Trophoblast cell (in vitro differentiated cells and primary cell): ENCODE data around the gene WIPF2.
A peak's percentile ranks its signal among the peaks of the same experiment; 100 is the strongest.
"Not testable (repeated sequence)": the region's sequence is repeated elsewhere in the genome, so short reads cannot be mapped to it uniquely, and the experiment has no call there.

ENCODE experiments used
- DNase-seq, 2 donors: peaks; one replicate each; pipeline ENCODE4 v3.0.0-alpha.2; 2016
- H2AFZ ChIP-seq: 2 replicates; pipeline ENCODE4 v1.6.1; 2013; ENCODE audit warnings: low read length, moderate library complexity, mild to moderate bottlenecking; ENCODE audit not compliant: insufficient read depth, poor library complexity
- H2AK5ac ChIP-seq: 2 replicates; pipeline ENCODE4 v1.6.1; 2013; ENCODE audit warnings: mild to moderate bottlenecking, low read length
- H2BK120ac ChIP-seq: 2 replicates; pipeline ENCODE4 v1.6.1; 2013; ENCODE audit warnings: low read length, mild to moderate bottlenecking, moderate library complexity; ENCODE audit not compliant: insufficient read depth, poor library complexity
- H2BK12ac ChIP-seq: 2 replicates; pipeline ENCODE4 v1.6.1; 2013; ENCODE audit warnings: mild to moderate bottlenecking, low read length, moderate library complexity
- H2BK5ac ChIP-seq: 2 replicates; pipeline ENCODE4 v1.6.1; 2013; ENCODE audit warnings: low read length, low read depth, moderate library complexity, mild to moderate bottlenecking; ENCODE audit not compliant: poor library complexity
- H3K14ac ChIP-seq: 2 replicates; pipeline ENCODE4 v1.6.1; 2013; ENCODE audit warnings: mild to moderate bottlenecking, low read length
- H3K18ac ChIP-seq: 2 replicates; pipeline ENCODE4 v1.6.1; 2013; ENCODE audit warnings: mild to moderate bottlenecking, low read length
- H3K23ac ChIP-seq: 2 replicates; pipeline ENCODE4 v1.6.1; 2013; ENCODE audit warnings: low read length
- H3K27ac ChIP-seq: 2 replicates; pipeline ENCODE4 v1.5.1; 2013; ENCODE audit warnings: low read depth, mild to moderate bottlenecking, inconsistent platforms, low read length, moderate library complexity
- H3K27me3 ChIP-seq: 2 replicates; pipeline ENCODE4 v1.6.1; 2013; ENCODE audit warnings: inconsistent platforms, mild to moderate bottlenecking, low read length, moderate library complexity; ENCODE audit not compliant: insufficient read depth
- H3K36me3 ChIP-seq, 2 experiments: 1 replicate in 1 of 2; 2 replicates in 1 of 2; pipeline ENCODE4 v1.6.1; 2013; ENCODE audit warnings: low read length in 2 of 2, mild to moderate bottlenecking in 2 of 2, moderate library complexity in 1 of 2; ENCODE audit not compliant: insufficient read depth in 2 of 2, control insufficient read depth in 1 of 2
- H3K4ac ChIP-seq: 2 replicates; pipeline ENCODE4 v1.6.1; 2013; ENCODE audit warnings: low read depth, mild to moderate bottlenecking, low read length, moderate library complexity
- H3K4me1 ChIP-seq, 2 experiments: 1 replicate in 1 of 2; 2 replicates in 1 of 2; pipeline ENCODE4 v1.6.1; 2013; ENCODE audit warnings: low read length in 2 of 2, mild to moderate bottlenecking in 2 of 2, moderate library complexity in 1 of 2; ENCODE audit not compliant: insufficient read depth in 2 of 2, control insufficient read depth in 1 of 2
- H3K4me2 ChIP-seq: 2 replicates; pipeline ENCODE4 v1.6.1; 2013; ENCODE audit warnings: inconsistent platforms, mild to moderate bottlenecking, low read length, moderate library complexity
- H3K4me3 ChIP-seq: 2 replicates; pipeline ENCODE4 v1.5.1; 2013; ENCODE audit warnings: mild to moderate bottlenecking, low read depth, low read length, inconsistent platforms
- H3K79me1 ChIP-seq: one replicate; pipeline ENCODE4 v1.6.1; 2013; ENCODE audit warnings: low read length
- H3K79me2 ChIP-seq: 2 replicates; pipeline ENCODE4 v1.6.1; 2013; ENCODE audit warnings: low read length, mild to moderate bottlenecking; ENCODE audit not compliant: control insufficient read depth, insufficient read depth, poor library complexity
- H3K9ac ChIP-seq: 2 replicates; pipeline ENCODE4 v1.6.1; 2013; ENCODE audit warnings: mild to moderate bottlenecking, low read length
- H3K9me3 ChIP-seq: 2 replicates; pipeline ENCODE4 v1.6.1; 2013; ENCODE audit warnings: low read depth, mild to moderate bottlenecking, control low read depth, inconsistent platforms, low read length; ENCODE audit not compliant: insufficient read depth
- H4K12ac ChIP-seq: 2 replicates; pipeline ENCODE4 v1.6.1; 2013; ENCODE audit warnings: low read depth, mild to moderate bottlenecking, low read length, moderate library complexity
- H4K8ac ChIP-seq: 2 replicates; pipeline ENCODE4 v1.6.1; 2013; ENCODE audit warnings: low read depth, mild to moderate bottlenecking, low read length, moderate library complexity
- H4K91ac ChIP-seq: one replicate; pipeline ENCODE4 v1.6.1; 2013; ENCODE audit warnings: low read depth, mild to moderate bottlenecking, low read length, moderate library complexity
- WGBS: extraction: QIAGEN DNeasy Blood & Tissue Kit; methylation state at CpG from one replicate; pipeline ENCODE4 v1.1.7; 2013; ENCODE audit warnings: missing lambda C conversion rate; ENCODE audit not compliant: insufficient read length, insufficient coverage; ENCODE audit errors: extremely low coverage; 5-methylcytosine and 5-hydroxymethylcytosine counted together

The WIPF2 gene

DNA sequence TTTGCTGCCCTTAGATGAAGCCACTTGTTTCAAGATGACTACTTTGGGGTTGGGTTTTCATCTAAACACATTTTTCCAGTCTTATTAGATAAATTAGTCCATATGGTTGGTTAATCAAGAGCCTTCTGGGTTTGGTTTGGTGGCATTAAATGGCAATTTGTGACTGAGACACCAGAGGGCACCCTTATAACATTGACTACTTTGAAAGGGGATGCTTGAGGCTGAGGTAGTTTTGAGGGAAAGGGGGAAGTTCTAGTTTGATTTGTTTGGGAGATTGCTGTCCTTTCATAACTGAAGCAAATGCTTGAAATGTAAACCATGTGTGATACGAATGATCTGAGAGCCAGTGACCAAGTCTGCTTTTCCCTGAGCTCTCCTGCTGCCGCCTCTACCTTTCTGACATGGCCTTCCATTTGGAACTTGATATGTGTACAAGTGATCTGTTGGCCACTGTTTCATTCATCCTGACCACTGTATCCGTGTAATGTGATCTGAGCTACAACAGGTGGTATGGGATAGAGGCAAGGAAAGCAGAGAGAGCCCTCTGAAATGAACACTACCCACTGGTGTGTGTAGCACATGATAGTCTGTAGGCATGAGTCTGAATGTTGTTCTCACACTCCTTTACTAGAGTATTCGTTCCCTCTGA, 84.0 kb downstream of the WIPF2 start:
- no peak overlapping the region for H3K4ac ChIP-seq
- peak; percentile 60 to 86 for DNase-seq
- no peak overlapping the region for H3K18ac ChIP-seq
- H2BK5ac ChIP-seq = no peak overlapping the region
- no peak overlapping the region for H4K91ac ChIP-seq
- no peak overlapping the region for H2BK12ac ChIP-seq
- no peaks in the 10 kb centered on the region for H3K79me1 ChIP-seq
- no peak overlapping the region for H3K27ac ChIP-seq
- H2BK120ac ChIP-seq = no peak overlapping the region
- H3K27me3 ChIP-seq = no peaks in the 10 kb centered on the region
- no peak overlapping the region for H4K8ac ChIP-seq
- no peak overlapping the region for H3K23ac ChIP-seq
- no peak overlapping the region for H3K14ac ChIP-seq
- peaks cover 8 to 14% of the 10 kb centered on the region in 2 experiments for H3K4me1 ChIP-seq
- H4K12ac ChIP-seq = no peak overlapping the region
- peaks cover 8 to 28% of the 10 kb centered on the region in 2 experiments for H3K36me3 ChIP-seq
- H2AK5ac ChIP-seq = no peak overlapping the region
- no peaks in the 10 kb centered on the region for H3K9me3 ChIP-seq
- no CpG with 5 or more reads among the region's 4 CpGs for WGBS
- no peaks in the 10 kb centered on the region for H3K79me2 ChIP-seq
- H3K9ac ChIP-seq = no peak overlapping the region
- no peak overlapping the region for H3K4me2 ChIP-seq
- H2AFZ ChIP-seq = no peak overlapping the region
- H3K4me3 ChIP-seq = no peak overlapping the region

DNA sequence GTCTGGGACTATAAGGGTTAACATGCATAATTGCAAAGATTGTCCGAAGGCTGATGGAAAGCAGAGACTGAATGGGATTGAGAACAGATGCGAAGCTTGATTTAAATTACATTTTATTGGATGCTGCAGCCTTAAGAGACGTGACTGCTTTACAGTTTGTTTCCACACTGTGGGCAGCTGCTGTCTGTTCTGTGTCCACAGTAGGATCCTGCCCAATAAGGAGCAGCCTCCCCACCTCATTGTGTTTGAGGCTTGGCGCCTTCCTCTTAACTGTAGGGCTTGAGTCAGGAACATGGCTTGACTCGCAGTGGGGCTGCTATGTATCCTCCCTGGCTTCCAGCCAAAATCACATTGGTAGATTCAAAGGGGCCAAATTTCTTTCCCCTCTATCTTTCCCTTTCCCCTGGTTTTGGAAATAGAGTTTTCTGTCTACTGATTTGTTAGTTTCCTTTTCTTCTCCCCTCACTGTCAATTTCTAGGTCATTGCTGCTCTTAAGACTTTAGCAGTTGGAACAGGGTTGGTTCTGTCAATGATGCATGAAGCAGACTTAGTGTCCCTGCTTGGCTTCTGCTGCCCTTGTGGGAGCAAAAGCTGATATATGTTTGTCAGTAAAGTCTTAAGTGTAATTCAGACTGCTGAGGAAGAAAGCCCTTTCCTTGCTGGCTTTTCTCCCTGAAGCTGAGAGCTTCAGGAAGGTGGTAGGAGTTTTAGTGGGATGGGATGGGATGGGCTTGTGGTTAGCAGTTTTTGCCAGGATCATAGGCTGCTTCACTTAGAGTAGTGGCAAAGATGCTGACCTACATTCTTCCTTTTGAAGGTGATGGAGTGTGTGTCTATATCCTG, 84.8 kb downstream of the WIPF2 start:
- Histone ChIP-seq H3K9me3 (no peaks in the 10 kb centered on the region), H3K79me2 (no peaks in the 10 kb centered on the region), H3K4me2 (no peak overlapping the region), H2AK5ac (no peak overlapping the region), H3K23ac (no peak overlapping the region), H3K27ac (no peak overlapping the region), H2AFZ (no peak overlapping the region), H3K36me3 (peaks cover 6 to 25% of the 10 kb centered on the region in 2 experiments), H3K27me3 (no peaks in the 10 kb centered on the region), H3K4me3 (no peak overlapping the region), H3K14ac (no peak overlapping the region), H4K91ac (no peak overlapping the region), H2BK12ac (no peak overlapping the region), H3K18ac (no peak overlapping the region), H4K12ac (no peak overlapping the region), H2BK5ac (no peak overlapping the region), H3K9ac (no peak overlapping the region), H3K79me1 (no peaks in the 10 kb centered on the region), H2BK120ac (no peak overlapping the region), H3K4me1 (peaks cover 11 to 16% of the 10 kb centered on the region in 2 experiments), H4K8ac (no peak overlapping the region), H3K4ac (no peak overlapping the region)
- no CpG with 5 or more reads among the region's 5 CpGs for WGBS
- no peak for DNase-seq

DNA sequence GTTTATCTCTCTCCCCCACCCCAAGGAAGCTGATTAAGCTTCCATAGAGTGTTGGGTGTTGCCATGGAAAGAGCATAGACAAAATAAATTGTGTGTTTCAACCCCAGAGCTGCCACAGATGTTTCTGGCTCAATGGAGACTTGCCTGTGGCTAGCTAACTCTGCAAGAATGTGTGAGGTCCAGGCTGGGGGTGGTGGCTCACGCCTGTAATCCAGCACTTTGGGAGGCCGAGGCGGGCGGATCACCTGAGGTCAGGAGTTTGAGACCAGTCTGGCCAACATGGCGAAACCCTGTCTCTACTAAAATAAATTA, 85.4 kb downstream of the WIPF2 start:
- H3K9ac ChIP-seq, H2AFZ ChIP-seq, H3K27ac ChIP-seq, H3K27me3 ChIP-seq, H2AK5ac ChIP-seq, H2BK120ac ChIP-seq, H3K4ac ChIP-seq, H2BK5ac ChIP-seq, H3K14ac ChIP-seq, H2BK12ac ChIP-seq, H4K8ac ChIP-seq, H3K4me2 ChIP-seq, H4K91ac ChIP-seq, H3K23ac ChIP-seq, H3K4me3 ChIP-seq, H3K79me2 ChIP-seq, H3K9me3 ChIP-seq, H4K12ac ChIP-seq, H3K79me1 ChIP-seq, H3K18ac ChIP-seq: not testable (repeated sequence)
- H3K36me3 ChIP-seq = peaks cover 6 to 21% of the 10 kb centered on the region in 2 experiments
- WGBS = no CpG with 5 or more reads among the region's 5 CpGs
- DNase-seq = peak; percentile 93 to 96
- peaks cover 13 to 19% of the 10 kb centered on the region in 2 experiments for H3K4me1 ChIP-seq

DNA sequence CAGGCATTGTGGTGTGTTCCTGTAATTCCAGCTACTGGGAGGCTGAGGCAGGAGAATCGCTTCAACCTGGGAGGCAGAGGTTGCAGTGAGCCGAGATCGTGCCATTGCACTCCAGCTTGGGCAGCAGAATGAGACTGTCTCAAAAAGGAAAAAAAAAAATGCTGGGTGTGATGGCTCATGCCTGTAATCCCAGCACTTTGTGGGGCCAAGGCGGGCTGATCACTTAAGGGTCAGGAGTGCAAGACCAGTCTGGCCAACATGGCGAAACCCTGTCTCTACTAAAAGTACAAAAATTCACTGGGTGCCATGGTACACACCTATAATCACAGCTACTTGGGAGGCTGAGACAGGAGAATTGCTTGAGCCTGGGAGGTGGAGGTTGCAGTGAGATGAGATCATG, 85.8 kb downstream of the WIPF2 start:
- H3K18ac ChIP-seq, H4K12ac ChIP-seq, H2BK5ac ChIP-seq, H2BK120ac ChIP-seq, H3K79me1 ChIP-seq, H3K79me2 ChIP-seq, H3K4me2 ChIP-seq, H3K9ac ChIP-seq, H4K8ac ChIP-seq, H3K27me3 ChIP-seq, H3K14ac ChIP-seq, H3K23ac ChIP-seq, H2BK12ac ChIP-seq, H3K4ac ChIP-seq, H2AFZ ChIP-seq, H3K27ac ChIP-seq, H2AK5ac ChIP-seq, H4K91ac ChIP-seq, H3K9me3 ChIP-seq, H3K4me3 ChIP-seq: not testable (repeated sequence)
- Histone ChIP-seq H3K36me3 (peaks cover 6 to 19% of the 10 kb centered on the region in 2 experiments), H3K4me1 (peaks cover 16 to 22% of the 10 kb centered on the region in 2 experiments)
- peak; percentile 75 to 77 for DNase-seq
- WGBS = no CpG with 5 or more reads among the region's 5 CpGs
